ENCODE measurements around the gene CCDC149.

Gene CCDC149

DNA sequence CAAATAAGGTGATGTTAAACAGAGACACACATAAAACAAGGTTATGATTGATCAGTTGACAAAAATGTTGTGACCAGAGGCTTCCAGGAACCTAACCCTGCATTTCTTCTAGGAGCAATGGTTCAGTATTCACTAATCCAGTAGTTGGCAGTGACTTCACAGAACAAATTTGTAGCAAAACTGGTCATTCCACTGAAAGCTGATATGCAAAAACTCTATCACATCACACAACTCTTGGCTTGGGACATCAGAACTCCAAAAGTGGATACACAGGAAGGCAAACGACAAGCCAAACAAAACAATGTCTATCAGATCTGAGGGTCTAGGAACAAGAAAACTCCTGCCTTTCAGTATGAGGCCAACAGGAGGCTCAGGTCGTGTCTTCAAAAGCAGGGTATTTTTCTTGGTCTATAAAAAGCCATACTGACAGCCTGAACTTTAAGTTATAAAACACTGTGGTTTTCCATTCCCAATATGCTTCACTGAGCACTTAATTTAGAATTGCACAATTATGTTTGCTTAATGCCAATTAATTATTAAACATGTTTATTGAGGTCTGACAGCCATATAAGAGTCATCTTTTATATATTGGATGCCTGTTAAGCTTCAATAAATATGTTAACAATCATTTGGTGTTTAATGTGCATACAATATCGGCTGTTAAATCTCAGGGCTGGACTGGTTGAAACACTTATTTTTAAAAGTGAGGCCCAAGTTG, 71.9 kb downstream of the CCDC149 start:
- CTCF ChIA-PET = interaction anchor here (1.2 to 2.4 kb wide), 2 partner anchors 9 to 13 kb away, joined by 4 to 5 read pairs; no protein-coding TSS in a partner anchor
- DNase-seq (ENCODE audit: extremely low spot score) = no peak
- TF ChIP-seq, protein P1, sequence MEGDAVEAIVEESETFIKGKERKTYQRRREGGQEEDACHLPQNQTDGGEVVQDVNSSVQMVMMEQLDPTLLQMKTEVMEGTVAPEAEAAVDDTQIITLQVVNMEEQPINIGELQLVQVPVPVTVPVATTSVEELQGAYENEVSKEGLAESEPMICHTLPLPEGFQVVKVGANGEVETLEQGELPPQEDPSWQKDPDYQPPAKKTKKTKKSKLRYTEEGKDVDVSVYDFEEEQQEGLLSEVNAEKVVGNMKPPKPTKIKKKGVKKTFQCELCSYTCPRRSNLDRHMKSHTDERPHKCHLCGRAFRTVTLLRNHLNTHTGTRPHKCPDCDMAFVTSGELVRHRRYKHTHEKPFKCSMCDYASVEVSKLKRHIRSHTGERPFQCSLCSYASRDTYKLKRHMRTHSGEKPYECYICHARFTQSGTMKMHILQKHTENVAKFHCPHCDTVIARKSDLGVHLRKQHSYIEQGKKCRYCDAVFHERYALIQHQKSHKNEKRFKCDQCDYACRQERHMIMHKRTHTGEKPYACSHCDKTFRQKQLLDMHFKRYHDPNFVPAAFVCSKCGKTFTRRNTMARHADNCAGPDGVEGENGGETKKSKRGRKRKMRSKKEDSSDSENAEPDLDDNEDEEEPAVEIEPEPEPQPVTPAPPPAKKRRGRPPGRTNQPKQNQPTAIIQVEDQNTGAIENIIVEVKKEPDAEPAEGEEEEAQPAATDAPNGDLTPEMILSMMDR (IDR thresholded peaks at IDR 0.05; ENCODE audit: control extremely low read depth, extremely low read depth, low read depth, missing control alignments) = no peak
- POLR2A ChIA-PET = no interaction called here

DNA sequence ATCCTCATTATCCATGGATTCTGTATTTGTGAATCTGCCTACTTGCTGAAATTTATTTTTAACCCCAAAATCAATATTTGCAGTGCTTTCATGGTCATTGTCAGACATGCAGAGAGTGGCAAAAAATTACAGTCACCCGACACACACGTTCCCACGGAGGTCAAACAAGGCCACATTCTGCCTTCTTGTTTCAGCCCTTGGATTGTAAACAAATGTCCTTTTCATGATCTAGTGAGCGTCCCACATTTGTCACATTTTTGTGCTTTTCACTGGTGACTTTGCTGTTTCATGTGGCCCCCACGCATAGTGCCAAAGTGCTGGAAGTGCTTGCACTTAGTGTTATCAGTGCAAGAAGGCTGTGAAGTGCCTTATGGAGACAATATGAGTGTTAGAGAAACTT, 72.5 kb downstream of the CCDC149 start:
- TF ChIP-seq, protein P1 (IDR thresholded peaks at IDR 0.05; ENCODE audit: control extremely low read depth, extremely low read depth, low read depth, missing control alignments) = no peak
- no peak for DNase-seq (ENCODE audit: extremely low spot score)
- CTCF ChIA-PET = no interaction called here
- POLR2A ChIA-PET = no interaction called here

DNA sequence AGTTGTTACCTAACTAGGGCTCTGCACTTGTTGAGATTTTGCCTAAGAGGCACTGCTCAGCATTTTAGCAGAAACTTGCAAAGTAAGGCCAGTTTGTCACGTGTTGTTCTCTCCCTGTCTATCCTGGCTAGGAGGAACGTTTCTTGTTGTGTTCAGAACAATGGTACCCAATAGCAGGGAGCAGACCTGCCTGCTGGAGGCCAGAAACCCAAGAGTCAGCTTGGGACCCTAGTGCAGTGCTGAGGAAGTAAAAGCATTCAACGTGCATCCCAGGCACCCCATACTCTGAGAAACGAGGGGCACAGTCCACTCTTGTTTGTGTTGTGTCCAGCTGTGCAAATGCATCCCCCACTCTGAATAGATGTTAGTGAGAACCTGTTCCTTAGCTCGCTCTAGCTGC, 75.1 kb downstream of the CCDC149 start:
- CTCF ChIA-PET = no interaction called here
- DNase-seq (ENCODE audit: extremely low spot score) = no peak
- POLR2A ChIA-PET = no interaction called here
- TF ChIP-seq, protein P1 (IDR thresholded peaks at IDR 0.05; ENCODE audit: control extremely low read depth, extremely low read depth, low read depth, missing control alignments) = no peak

DNA sequence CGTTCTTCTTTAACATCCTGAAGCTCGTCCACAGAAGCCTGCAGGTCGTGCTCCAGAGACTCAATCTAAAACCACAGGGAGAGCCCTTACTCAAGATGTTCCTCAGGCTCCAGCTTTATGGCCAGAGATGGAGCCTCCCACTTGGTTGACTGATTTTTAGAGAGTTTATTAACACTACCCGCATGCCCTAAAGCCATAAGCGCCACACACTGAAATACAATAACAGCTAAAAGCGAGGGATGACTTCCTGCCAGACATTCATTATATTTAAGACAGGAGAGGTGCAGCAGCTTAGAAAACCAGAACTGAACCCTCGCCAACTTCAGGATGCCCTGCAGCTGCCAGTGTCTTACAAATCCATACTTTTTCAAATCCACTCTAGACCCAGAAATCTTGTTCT, 75.5 kb downstream of the CCDC149 start:
- TF ChIP-seq, protein P1 (IDR thresholded peaks at IDR 0.05; ENCODE audit: control extremely low read depth, extremely low read depth, low read depth, missing control alignments) = no peak
- no peak for DNase-seq (ENCODE audit: extremely low spot score)
- ChIA-PET CTCF (no interaction called here), POLR2A (no interaction called here)

DNA sequence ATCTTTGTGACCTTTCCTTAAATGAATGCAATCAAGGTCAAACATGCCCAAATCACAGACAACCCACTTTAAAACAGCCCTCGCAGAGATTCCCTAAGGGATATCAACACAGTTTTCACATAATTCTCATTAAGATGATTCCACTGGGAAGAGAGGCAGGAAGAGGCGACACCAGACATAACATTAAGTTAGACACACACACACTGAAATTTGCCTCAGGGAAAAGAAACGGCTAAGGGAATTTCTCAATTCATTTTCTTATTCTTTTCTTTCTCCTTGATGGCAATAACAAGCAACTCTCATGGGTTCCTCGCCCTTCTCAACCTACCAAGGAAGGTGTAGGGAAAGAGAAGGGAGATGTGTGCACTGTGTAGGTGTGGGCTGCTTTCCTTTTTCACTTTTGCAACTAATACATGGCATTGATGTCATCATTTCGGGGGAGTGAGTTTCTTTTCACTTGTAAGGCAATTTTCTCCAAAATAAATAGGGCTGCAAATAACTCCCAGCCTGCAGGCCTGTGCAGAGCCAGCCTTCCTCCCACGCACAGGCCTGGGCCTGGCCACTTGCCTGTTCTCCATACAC, 76.1 kb downstream of the CCDC149 start:
- POLR2A ChIA-PET = no interaction called here
- CTCF ChIA-PET = interaction anchor here (0.9 kb wide), 1 partner anchor 9 kb away, joined by 3 read pairs; no protein-coding TSS in a partner anchor
- DNase-seq (ENCODE audit: extremely low spot score) = peak; percentile 26
- TF ChIP-seq, protein P1 (IDR thresholded peaks at IDR 0.05; ENCODE audit: control extremely low read depth, extremely low read depth, low read depth, missing control alignments) = no peak

DNA sequence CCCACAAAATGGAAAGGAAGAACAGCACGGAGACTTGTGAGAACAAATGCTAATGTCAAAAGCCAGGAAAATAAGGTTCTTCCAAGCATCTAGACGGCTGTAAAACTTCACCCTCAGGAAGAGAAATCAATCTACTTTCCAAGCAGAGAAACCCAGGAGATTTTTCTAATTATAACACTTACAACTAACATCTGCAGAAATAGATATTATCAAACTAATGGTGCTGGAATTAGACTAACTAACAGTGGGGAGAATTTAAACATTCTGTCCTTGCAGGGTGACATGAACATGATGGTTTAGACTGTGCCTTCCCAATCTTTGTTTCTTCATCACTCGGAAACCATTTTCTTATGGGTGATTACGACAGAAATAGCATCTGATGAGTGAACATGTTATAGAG, 77.1 kb downstream of the CCDC149 start:
- ChIA-PET POLR2A (no interaction called here), CTCF (no interaction called here)
- TF ChIP-seq, protein P1 (IDR thresholded peaks at IDR 0.05; ENCODE audit: control extremely low read depth, extremely low read depth, low read depth, missing control alignments) = no peak
- DNase-seq (ENCODE audit: extremely low spot score) = no peak
